IMR-90 (cell line): Measurements from ENCODE around the gene PLOD1. TPM values are rescaled to one million over a fixed set of nuclear protein-coding genes. Genes with fewer than 3 reads are reported as not detected.

Experiments
- ATAC-seq: fragments of 200-7000 bp; cut with Tn5 transposase; 2 replicates; pipeline ENCODE4 v1.9.1; 2020; ENCODE audit warnings: low read depth, mild to moderate bottlenecking, moderate library complexity
- BruUV-seq: library from RNA; stranded (reverse); fragments of 400-500 nt; replicated peaks from 2 replicates; lab custom pipeline; 2021; lab: Mats Ljungman, UMichigan
- CTCF ChIA-PET: fragments of 300-600 bp; formaldehyde crosslinking; extraction: SDS; loops from one replicate; lab custom pipeline; 2021; ENCODE audit warnings: antibody characterized with exemption; lab: Yijun Ruan, JAX
- POLR2A ChIA-PET: fragments of 300-600 bp; sonication (Branson Sonifier 250); formaldehyde crosslinking; loops from one replicate; lab custom pipeline; 2022; ENCODE audit warnings: antibody characterized with exemption; ENCODE audit not compliant: unreplicated experiment; lab: Charles Lee
- DNase-seq: peaks from one replicate; pipeline ENCODE4 v3.0.0; 2013
- H2AFZ ChIP-seq: replicated peaks from 2 replicates; pipeline ENCODE3; 2013; ENCODE audit warnings: low read length, mild to moderate bottlenecking; ENCODE audit not compliant: poor library complexity
- H2AK5ac ChIP-seq: 2 replicates; pipeline ENCODE4 v1.6.1; 2013; ENCODE audit warnings: low read depth, low read length, inconsistent platforms
- H2AK9ac ChIP-seq: replicated peaks from 2 replicates; pipeline ENCODE3; 2013; ENCODE audit warnings: mild to moderate bottlenecking, low read depth, low read length, moderate library complexity; ENCODE audit not compliant: poor library complexity
- H2BK120ac ChIP-seq: 2 replicates; pipeline ENCODE4 v1.6.1; 2013; ENCODE audit warnings: low read depth, low read length, inconsistent platforms
- H2BK15ac ChIP-seq: 3 replicates; pipeline ENCODE4 v1.6.1; 2013; ENCODE audit warnings: low read depth, low read length, inconsistent platforms
- H2BK20ac ChIP-seq: 2 replicates; pipeline ENCODE4 v1.6.1; 2013; ENCODE audit warnings: low read depth, mild to moderate bottlenecking, inconsistent platforms, low read length, moderate library complexity
- H2BK5ac ChIP-seq: 2 replicates; pipeline ENCODE4 v1.6.1; 2013; ENCODE audit warnings: mild to moderate bottlenecking, low read depth, low read length, inconsistent platforms; ENCODE audit not compliant: poor library complexity, severe bottlenecking
- H3K14ac ChIP-seq: replicated peaks from 2 replicates; pipeline ENCODE4 v1.6.1; 2013; ENCODE audit warnings: low read depth, low read length, inconsistent platforms
- H3K18ac ChIP-seq: 2 replicates; pipeline ENCODE4 v1.6.1; 2013; ENCODE audit warnings: low read depth, low read length, control low read depth
- H3K23ac ChIP-seq: 2 replicates; pipeline ENCODE4 v1.6.1; 2013; ENCODE audit warnings: low read depth, low read length, inconsistent platforms
- H3K27ac ChIP-seq: 2 replicates; pipeline ENCODE4 v1.5.1; 2013; ENCODE audit warnings: mild to moderate bottlenecking, control low read depth, low read length; ENCODE audit not compliant: insufficient read depth
- H3K27me3 ChIP-seq: 2 replicates; pipeline ENCODE4 v1.6.1; 2013; ENCODE audit warnings: low read length; ENCODE audit not compliant: control insufficient read depth, insufficient read depth
- H3K36me3 ChIP-seq: 2 replicates; pipeline ENCODE4 v1.6.1; 2013; ENCODE audit warnings: low read length, mixed read lengths; ENCODE audit not compliant: control insufficient read depth, insufficient read depth
- H3K4ac ChIP-seq: 2 replicates; pipeline ENCODE4 v1.6.1; 2013; ENCODE audit warnings: low read depth, low read length, inconsistent platforms
- H3K4me1 ChIP-seq: 2 replicates; pipeline ENCODE4 v1.6.1; 2013; ENCODE audit warnings: low read length, mixed read lengths; ENCODE audit not compliant: control insufficient read depth, insufficient read depth
- H3K4me2 ChIP-seq: 2 replicates; pipeline ENCODE4 v1.6.1; 2013; ENCODE audit warnings: low read depth, mild to moderate bottlenecking, control low read depth, low read length, moderate library complexity
- H3K4me3 ChIP-seq: 2 replicates; pipeline ENCODE4 v1.5.1; 2013; ENCODE audit warnings: low read depth, mild to moderate bottlenecking, control low read depth, low read length, moderate library complexity; ENCODE audit not compliant: insufficient read depth
- H3K56ac ChIP-seq: 2 replicates; pipeline ENCODE4 v1.6.1; 2013; ENCODE audit warnings: low read length, inconsistent platforms; ENCODE audit not compliant: insufficient read depth; ENCODE audit errors: extremely low read depth
- H3K79me1 ChIP-seq, 2 experiments: 2 replicates each; pipeline ENCODE4 v1.6.1; 2013; ENCODE audit warnings: low read length in 2 of 2, inconsistent platforms in 1 of 2, low read depth in 1 of 2
- H3K9ac ChIP-seq: 2 replicates; pipeline ENCODE4 v1.6.1; 2013; ENCODE audit warnings: low read depth, low read length, control low read depth
- H3K9me1 ChIP-seq: 2 replicates; pipeline ENCODE4 v1.6.1; 2013; ENCODE audit warnings: low read length, inconsistent platforms; ENCODE audit not compliant: insufficient read depth
- H3K9me3 ChIP-seq: 2 replicates; pipeline ENCODE4 v1.6.1; 2013; ENCODE audit warnings: low read length; ENCODE audit not compliant: control insufficient read depth, insufficient read depth
- H4K20me1 ChIP-seq: 2 replicates; pipeline ENCODE4 v1.6.1; 2013; ENCODE audit warnings: low read length, inconsistent platforms; ENCODE audit not compliant: insufficient read depth
- H4K5ac ChIP-seq: 2 replicates; pipeline ENCODE4 v1.6.1; 2013; ENCODE audit warnings: mild to moderate bottlenecking, low read depth, low read length, control low read depth
- H4K8ac ChIP-seq, 2 experiments: 2 replicates each; pipeline ENCODE4 v1.6.1; 2013; ENCODE audit warnings: low read depth in 2 of 2, low read length in 2 of 2, control low read depth in 1 of 2, inconsistent platforms in 1 of 2
- H4K91ac ChIP-seq: 2 replicates; pipeline ENCODE4 v1.6.1; 2013; ENCODE audit warnings: low read depth, low read length, inconsistent platforms; ENCODE audit not compliant: insufficient read depth
- USF2 ChIP-seq: fragments of 150-350 bp; IDR thresholded peaks from 2 replicates; pipeline ENCODE4 v1.6.1; 2017; ENCODE audit warnings: mild to moderate bottlenecking, antibody characterized with exemption, low read length, low read depth
- WGBS, 2 experiments: methylation state at CpG; one replicate each; pipeline versions ENCODE4 v1.1.5 to v1.1.7; 2013; ENCODE audit warnings: missing lambda C conversion rate in 2 of 2; ENCODE audit not compliant: insufficient read length in 1 of 2; ENCODE audit errors: extremely low coverage in 2 of 2; 5-methylcytosine and 5-hydroxymethylcytosine counted together
- dilution Hi-C: fragments of 300-500 bp; cut with HindIII; formaldehyde crosslinking; loops from one replicate; pipeline ENCODE4 v1.14.3; 2018; ENCODE audit warnings: low sequenced_read_pairs; ENCODE audit not compliant: unreplicated experiment
- in situ Hi-C: fragments of 300-500 bp; cut with MboI; formaldehyde crosslinking; loops from 3 replicates; pipeline ENCODE4 v1.14.3; 2019; ENCODE audit warnings: low sequenced_read_pairs, inconsistent platforms, mixed read lengths
- intact Hi-C: fragments of 100-400 bp; cut with micrococcal nuclease; formaldehyde crosslinking; loops from 2 replicates; pipeline ENCODE4 v1.10.0; 2022
- polyA plus RNA-seq, 3 experiments: library from polyadenylated mRNA; depleted of rRNA; stranded (reverse); fragments of >200 nt; gene quantifications; 2 replicates each; pipeline ENCODE4 v1.2.3, GENCODE V29; 2012; ENCODE audit warnings: low replicate concordance in 1 of 3
- total RNA-seq: library from RNA; depleted of rRNA; stranded (reverse); fragments of >200 nt; gene quantifications from 2 replicates; pipeline ENCODE4 v1.2.3, GENCODE V29; 2012

PLOD1 gene
- total and polyA plus RNA-seq, 2 of the 4 experiments (the other 2 are of a cell fraction) = 283 to 609 TPM

DNA sequence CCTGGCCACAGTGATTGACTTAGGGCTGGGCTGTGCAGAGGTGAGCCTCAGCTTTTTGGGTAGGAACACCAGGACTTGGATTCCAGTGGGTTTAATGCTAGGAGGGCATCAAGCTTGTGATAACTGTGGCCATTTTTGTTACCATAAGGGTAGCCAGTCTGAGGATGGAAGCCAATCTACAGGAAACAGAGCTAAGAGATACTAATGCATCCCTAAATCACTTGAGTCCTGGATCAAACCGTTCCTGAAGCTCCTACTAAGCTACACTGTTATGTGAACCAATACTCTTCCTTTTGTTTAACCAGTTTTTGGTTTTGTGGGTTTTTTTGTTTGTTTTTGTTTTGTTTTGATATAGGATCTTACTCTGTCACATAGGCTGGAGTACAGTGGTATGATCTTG is 20.5 kb upstream of the PLOD1 start:
- no peaks in the 10 kb centered on the region for H3K9me3 ChIP-seq
- no peak overlapping the region for H2AK5ac ChIP-seq
- H2BK15ac ChIP-seq = no peak overlapping the region
- no peak overlapping the region for H3K27ac ChIP-seq
- intact Hi-C loops = no loop called here
- in situ Hi-C loops = no loop called here
- no peak overlapping the region for H4K91ac ChIP-seq
- H3K4ac ChIP-seq = no peak overlapping the region
- no peaks in the 10 kb centered on the region for H3K27me3 ChIP-seq
- no peak overlapping the region for H3K4me3 ChIP-seq
- CTCF ChIA-PET = interaction anchor here (0.6 kb wide), 1 partner anchor 67 kb away, joined by 4 read pairs; no protein-coding TSS in a partner anchor
- no peak overlapping the region for H2BK120ac ChIP-seq
- dilution Hi-C loops = no loop called here
- POLR2A ChIA-PET = no interaction called here
- H2BK20ac ChIP-seq = no peak overlapping the region
- H3K56ac ChIP-seq = no peak overlapping the region
- no peak for TF ChIP-seq USF2
- H3K4me2 ChIP-seq = no peak overlapping the region
- H4K8ac ChIP-seq = no peak overlapping the region
- H3K4me1 ChIP-seq = peaks cover 3% of the 10 kb centered on the region
- H3K18ac ChIP-seq = no peak overlapping the region
- H2AK9ac ChIP-seq = no peak overlapping the region
- H2AFZ ChIP-seq = no peak overlapping the region
- no peak overlapping the region for H2BK5ac ChIP-seq
- H3K9me1 ChIP-seq = peaks cover 7% of the 10 kb centered on the region; the same call in 1 of the 2 replicates
- no peak overlapping the region for H3K9ac ChIP-seq
- no TSS peak for BruUV-seq
- ATAC-seq = no peak
- no peak for DNase-seq
- H3K14ac ChIP-seq = no peak overlapping the region
- H4K5ac ChIP-seq = no peak overlapping the region
- WGBS, 2 experiments = no CpG with 5 or more reads among the region's 1 CpG
- H3K23ac ChIP-seq = no peak overlapping the region
- H4K20me1 ChIP-seq = peaks cover 14% of the 10 kb centered on the region
- H3K36me3 ChIP-seq = peaks cover 4% of the 10 kb centered on the region; the same call in 1 of the 2 replicates
- H3K79me1 ChIP-seq = peaks cover 4 to 19% of the 10 kb centered on the region in 2 experiments; a peak in 3 of 4 replicates
